ENCODE results near the gene ZDHHC14. TPM values are rescaled to one million over a fixed set of nuclear protein-coding genes. Genes with fewer than 3 reads are reported as not detected.
"Not testable (repeated sequence)": the region's sequence is repeated elsewhere in the genome, so short reads cannot be mapped to it uniquely, and the experiment has no call there.

Gene ZDHHC14
- total RNA-seq, result 32.6 and 46.1 TPM in 2 replicates

GRCh38 chr6:157380779-157381561 is at the start of gene ZDHHC14:
Gene ZDHHC14, plus strand, starts transcription at chr6:157381190.
- DNase-seq (ENCODE audit: extremely low read depth, low read depth, low spot score), result no peak

GRCh38 chr6:157332813-157333212 is 48.2 kb upstream of the ZDHHC14 start:
- no peak for DNase-seq (ENCODE audit: extremely low read depth, low read depth, low spot score)

GRCh38 chr6:157333537-157333936 is 47.5 kb upstream of the ZDHHC14 start:
- DNase-seq (ENCODE audit: extremely low read depth, low read depth, low spot score), result no peak

GRCh38 chr6:157333956-157334355 is 47.0 kb upstream of the ZDHHC14 start:
- no peak for DNase-seq (ENCODE audit: extremely low read depth, low read depth, low spot score)

GRCh38 chr6:157335829-157336228 is 45.2 kb upstream of the ZDHHC14 start:
- DNase-seq (ENCODE audit: extremely low read depth, low read depth, low spot score), result no peak

GRCh38 chr6:157337276-157337675 is 43.7 kb upstream of the ZDHHC14 start:
- DNase-seq (ENCODE audit: extremely low read depth, low read depth, low spot score), result not testable (repeated sequence)

- DNase-seq (ENCODE audit: extremely low read depth, low read depth, low spot score), result no peak
Observed at GRCh38 chr6:157337751-157338150, 43.2 kb upstream of the ZDHHC14 start.

- DNase-seq (ENCODE audit: extremely low read depth, low read depth, low spot score), result no peak
Observed at GRCh38 chr6:157339432-157339831, 41.6 kb upstream of the ZDHHC14 start.

- no peak for DNase-seq (ENCODE audit: extremely low read depth, low read depth, low spot score)
Observed at GRCh38 chr6:157343732-157344131, 37.3 kb upstream of the ZDHHC14 start.

GRCh38 chr6:157346373-157346772 is 34.6 kb upstream of the ZDHHC14 start:
- no peak for DNase-seq (ENCODE audit: extremely low read depth, low read depth, low spot score)

- DNase-seq (ENCODE audit: extremely low read depth, low read depth, low spot score), result no peak
Observed at GRCh38 chr6:157358287-157358686, 22.7 kb upstream of the ZDHHC14 start.

- DNase-seq (ENCODE audit: extremely low read depth, low read depth, low spot score), result no peak
Observed at GRCh38 chr6:157361886-157362285, 19.1 kb upstream of the ZDHHC14 start.

GRCh38 chr6:157364705-157365104 is 16.3 kb upstream of the ZDHHC14 start:
- DNase-seq (ENCODE audit: extremely low read depth, low read depth, low spot score), result no peak

- no peak for DNase-seq (ENCODE audit: extremely low read depth, low read depth, low spot score)
Observed at GRCh38 chr6:157366648-157367047, 14.3 kb upstream of the ZDHHC14 start.

GRCh38 chr6:157368359-157369049 is 12.5 kb upstream of the ZDHHC14 start:
- no peak for DNase-seq (ENCODE audit: extremely low read depth, low read depth, low spot score)

GRCh38 chr6:157370755-157371154 is 10.2 kb upstream of the ZDHHC14 start:
- no peak for DNase-seq (ENCODE audit: extremely low read depth, low read depth, low spot score)

- no peak for DNase-seq (ENCODE audit: extremely low read depth, low read depth, low spot score)
Observed at GRCh38 chr6:157372501-157373280, 8.3 kb upstream of the ZDHHC14 start.

- DNase-seq (ENCODE audit: extremely low read depth, low read depth, low spot score), result no peak
Observed at GRCh38 chr6:157374889-157375443, 6.0 kb upstream of the ZDHHC14 start.

GRCh38 chr6:157376241-157376640 is 4.7 kb upstream of the ZDHHC14 start:
- DNase-seq (ENCODE audit: extremely low read depth, low read depth, low spot score), result no peak

GRCh38 chr6:157376706-157377230 is 4.2 kb upstream of the ZDHHC14 start:
- no peak for DNase-seq (ENCODE audit: extremely low read depth, low read depth, low spot score)

Data from glomerular endothelial cell (primary cell).